ENCODE results near the gene SMAD6.
"Not testable (repeated sequence)": the region's sequence is repeated elsewhere in the genome, so short reads cannot be mapped to it uniquely, and the experiment has no call there.

Gene SMAD6

DNA sequence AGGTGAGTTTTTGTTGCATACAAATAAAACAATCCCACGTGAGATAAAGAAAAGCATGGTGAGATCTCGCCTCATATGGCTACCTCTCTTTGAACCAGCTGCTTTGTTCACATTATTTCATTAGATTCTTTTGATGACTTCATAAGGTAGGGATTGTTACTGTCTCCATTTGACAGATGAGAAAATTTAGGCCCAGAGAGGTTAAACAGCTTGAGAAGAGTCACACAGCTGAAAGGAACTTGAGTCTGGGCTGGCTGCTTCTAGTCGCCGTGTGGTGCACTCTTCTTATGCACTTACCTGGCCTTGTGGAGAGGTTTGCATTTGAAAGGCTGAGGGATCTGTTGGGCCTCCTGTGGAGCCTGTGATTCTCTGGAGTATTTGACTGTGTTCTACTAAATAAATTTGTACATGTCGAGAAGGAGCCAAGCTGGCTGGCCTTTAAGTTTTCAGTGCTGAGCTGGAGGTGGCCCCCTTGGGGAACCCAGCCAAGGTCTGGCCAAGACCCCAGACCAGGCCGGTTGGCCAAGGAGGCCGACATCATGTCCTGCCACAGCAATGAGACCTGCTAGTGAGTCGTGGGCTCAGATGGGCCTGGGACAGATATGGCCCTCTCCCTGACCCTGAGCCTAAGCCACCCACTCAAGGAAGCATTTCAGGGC lies 125.1 kb downstream of the SMAD6 start:
- no peak overlapping the region for H3K4me3 ChIP-seq (ENCODE audit: control insufficient read depth, low read depth, low read length)
- no peak for DNase-seq (ENCODE audit: low read depth)

DNA sequence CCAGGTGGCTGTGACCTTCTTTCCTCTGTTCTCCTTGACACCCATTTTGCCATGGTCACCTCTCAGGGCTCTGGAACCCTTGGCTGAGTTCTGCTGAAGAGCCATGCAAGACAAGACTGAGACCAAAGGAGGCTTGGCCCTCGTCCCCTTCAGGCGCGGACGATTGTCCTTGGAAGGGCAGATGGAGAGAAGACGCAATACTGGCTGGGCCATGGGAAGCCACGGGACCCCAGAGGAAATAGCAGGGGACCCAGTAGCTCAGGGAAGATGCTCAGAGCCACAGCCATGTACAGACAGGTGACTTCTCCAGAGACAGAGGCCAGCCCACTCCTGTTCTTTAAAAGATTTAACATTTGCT lies 125.6 kb downstream of the SMAD6 start:
- no peak overlapping the region for H3K4me3 ChIP-seq (ENCODE audit: control insufficient read depth, low read depth, low read length)
- TF ChIP-seq, protein P1, sequence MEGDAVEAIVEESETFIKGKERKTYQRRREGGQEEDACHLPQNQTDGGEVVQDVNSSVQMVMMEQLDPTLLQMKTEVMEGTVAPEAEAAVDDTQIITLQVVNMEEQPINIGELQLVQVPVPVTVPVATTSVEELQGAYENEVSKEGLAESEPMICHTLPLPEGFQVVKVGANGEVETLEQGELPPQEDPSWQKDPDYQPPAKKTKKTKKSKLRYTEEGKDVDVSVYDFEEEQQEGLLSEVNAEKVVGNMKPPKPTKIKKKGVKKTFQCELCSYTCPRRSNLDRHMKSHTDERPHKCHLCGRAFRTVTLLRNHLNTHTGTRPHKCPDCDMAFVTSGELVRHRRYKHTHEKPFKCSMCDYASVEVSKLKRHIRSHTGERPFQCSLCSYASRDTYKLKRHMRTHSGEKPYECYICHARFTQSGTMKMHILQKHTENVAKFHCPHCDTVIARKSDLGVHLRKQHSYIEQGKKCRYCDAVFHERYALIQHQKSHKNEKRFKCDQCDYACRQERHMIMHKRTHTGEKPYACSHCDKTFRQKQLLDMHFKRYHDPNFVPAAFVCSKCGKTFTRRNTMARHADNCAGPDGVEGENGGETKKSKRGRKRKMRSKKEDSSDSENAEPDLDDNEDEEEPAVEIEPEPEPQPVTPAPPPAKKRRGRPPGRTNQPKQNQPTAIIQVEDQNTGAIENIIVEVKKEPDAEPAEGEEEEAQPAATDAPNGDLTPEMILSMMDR (IDR thresholded peaks at IDR 0.05; ENCODE audit: control insufficient read depth, insufficient read depth, low read depth, low read length, missing control alignments), result no peak
- no peak for DNase-seq (ENCODE audit: low read depth)

More for the DNA sequence above, 125.1 kb downstream of the SMAD6 start:
- TF ChIP-seq, protein P1 (IDR thresholded peaks at IDR 0.05; ENCODE audit: control insufficient read depth, insufficient read depth, low read depth, low read length, missing control alignments), result no peak

DNA sequence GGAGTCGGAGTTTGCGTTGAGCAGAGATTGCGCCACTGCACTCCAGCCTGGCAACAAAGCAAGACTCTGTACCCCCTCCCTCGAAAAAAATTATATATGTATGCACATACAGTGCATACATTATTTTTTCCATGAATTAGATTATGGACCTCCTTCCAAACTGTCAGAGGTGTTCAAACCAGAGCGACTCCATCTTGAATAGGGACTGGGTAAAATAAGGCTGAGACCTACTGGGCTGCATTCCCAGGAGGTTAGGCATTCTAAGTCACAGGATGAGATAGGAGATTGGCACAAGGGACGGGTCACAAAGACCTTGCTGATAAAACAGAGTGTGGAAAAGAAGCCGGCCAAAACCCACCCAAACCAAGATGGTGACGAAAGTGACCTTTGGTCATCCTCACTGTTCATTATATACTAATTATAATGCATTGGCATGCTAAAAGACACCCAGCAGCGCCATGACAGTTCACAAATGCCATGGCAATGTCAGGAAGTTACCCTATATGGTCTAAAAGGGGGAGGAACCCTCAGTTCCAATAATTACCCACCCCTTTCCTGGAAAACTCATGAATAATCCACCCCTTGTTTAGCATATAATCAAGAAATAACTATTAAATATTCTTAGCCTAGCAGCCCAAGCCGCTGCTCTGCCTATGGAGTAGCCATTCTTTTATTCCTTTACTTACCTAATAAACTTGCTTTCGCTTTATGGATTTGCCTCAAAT lies 126.9 kb downstream of the SMAD6 start:
- DNase-seq (ENCODE audit: low read depth); H3K4me3 ChIP-seq (ENCODE audit: control insufficient read depth, low read depth, low read length): not testable (repeated sequence)

DNA sequence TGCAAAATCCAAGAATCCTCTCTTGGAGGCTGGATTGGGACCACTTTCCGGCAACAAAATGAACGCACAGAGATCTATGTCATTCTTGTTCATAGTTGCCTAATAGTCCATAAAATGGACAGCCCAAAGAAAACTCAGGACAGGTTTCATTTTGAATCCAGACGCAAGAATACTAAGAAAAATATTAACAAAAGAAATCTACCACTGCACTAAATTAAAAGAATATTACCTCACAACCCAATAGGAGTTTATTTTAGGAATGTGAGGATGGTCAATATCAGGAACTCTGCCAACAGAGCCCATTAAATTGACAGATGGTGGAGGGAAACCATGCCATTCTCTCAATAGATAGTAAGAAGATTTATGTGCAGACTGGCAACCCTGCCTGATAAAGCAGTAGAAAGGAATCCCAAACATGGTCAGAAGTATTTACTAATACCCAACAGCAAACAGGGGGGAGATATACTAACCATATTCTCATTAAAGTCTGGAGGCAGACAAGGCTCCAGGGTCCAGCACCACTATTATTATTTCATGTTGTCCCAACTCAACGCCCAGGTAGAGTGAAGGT lies 127.6 kb downstream of the SMAD6 start:
- TF ChIP-seq, protein P1 (IDR thresholded peaks at IDR 0.05; ENCODE audit: control insufficient read depth, insufficient read depth, low read depth, low read length, missing control alignments), result no peak
- H3K4me3 ChIP-seq (ENCODE audit: control insufficient read depth, low read depth, low read length), result no peak overlapping the region
- no peak for DNase-seq (ENCODE audit: low read depth)

DNA sequence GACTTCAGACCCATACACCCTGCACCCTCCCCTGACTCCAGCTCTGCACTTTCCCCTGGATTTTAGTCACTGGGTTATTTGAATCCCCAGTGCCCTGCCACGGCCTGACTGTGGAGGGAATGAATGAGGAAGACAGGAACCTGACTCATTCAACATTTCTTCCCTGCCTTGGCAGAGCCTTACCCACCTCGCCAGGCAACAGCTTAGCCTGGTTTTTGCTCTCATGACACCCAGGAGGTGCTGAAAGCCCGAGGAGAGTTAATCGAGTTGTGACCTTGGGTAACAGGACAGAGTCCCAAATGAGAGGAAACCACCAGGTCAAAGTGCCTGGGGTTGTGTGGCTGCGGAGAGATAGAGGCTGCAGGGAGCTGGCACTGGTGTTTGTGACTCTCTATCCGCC lies 128.3 kb downstream of the SMAD6 start:
- no peak overlapping the region for H3K4me3 ChIP-seq (ENCODE audit: control insufficient read depth, low read depth, low read length)
- no peak for DNase-seq (ENCODE audit: low read depth)
- TF ChIP-seq, protein P1 (IDR thresholded peaks at IDR 0.05; ENCODE audit: control insufficient read depth, insufficient read depth, low read depth, low read length, missing control alignments), result no peak

DNA sequence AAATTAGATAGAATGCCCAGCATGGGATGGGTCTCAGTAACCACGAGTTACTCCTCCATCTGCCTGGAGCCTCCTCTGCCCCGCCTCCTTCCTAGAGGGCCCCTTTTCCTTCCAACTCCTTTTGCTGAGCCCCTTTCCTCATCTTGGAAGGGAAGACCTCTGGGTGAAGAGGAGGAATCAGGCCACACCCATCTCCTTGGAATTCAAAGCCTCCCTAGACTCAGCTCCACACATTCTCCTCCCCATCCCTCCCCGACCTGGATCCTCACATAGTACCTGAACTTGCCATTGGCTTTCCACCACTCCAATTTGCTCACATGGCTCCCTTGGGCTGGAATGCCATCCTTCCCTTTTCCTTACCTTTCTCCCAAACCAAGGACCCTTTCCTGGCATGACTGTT lies 128.8 kb downstream of the SMAD6 start:
- TF ChIP-seq, protein P1 (IDR thresholded peaks at IDR 0.05; ENCODE audit: control insufficient read depth, insufficient read depth, low read depth, low read length, missing control alignments), result no peak
- DNase-seq (ENCODE audit: low read depth), result no peak

DNA sequence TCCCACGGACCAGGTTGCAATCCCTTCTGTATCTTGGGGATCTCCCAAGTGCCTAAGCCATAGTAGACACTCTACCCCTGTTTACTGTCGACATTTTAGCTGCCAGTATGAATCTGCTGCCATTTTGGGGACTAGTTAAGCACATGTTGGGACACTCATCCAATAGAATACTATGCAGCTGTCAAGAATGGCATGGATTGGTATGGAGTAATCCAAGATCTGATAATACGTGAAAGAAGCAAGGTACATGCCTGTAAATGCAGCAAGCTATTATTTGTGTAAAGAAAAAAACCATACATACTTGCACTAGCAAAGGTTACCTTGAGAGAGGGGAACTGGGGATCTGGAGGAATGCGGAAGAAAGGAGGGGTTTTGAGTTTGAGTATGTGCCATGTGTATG lies 129.3 kb downstream of the SMAD6 start:
- H3K4me3 ChIP-seq (ENCODE audit: control insufficient read depth, low read depth, low read length), result no peak overlapping the region
- DNase-seq (ENCODE audit: low read depth), result no peak
- TF ChIP-seq, protein P1 (IDR thresholded peaks at IDR 0.05; ENCODE audit: control insufficient read depth, insufficient read depth, low read depth, low read length, missing control alignments), result no peak

More for the DNA sequence above, 128.8 kb downstream of the SMAD6 start:
- no peak overlapping the region for H3K4me3 ChIP-seq (ENCODE audit: control insufficient read depth, low read depth, low read length)

All from AG09309 (cell line).